ENCODE results near the gene TJP2.

DNA sequence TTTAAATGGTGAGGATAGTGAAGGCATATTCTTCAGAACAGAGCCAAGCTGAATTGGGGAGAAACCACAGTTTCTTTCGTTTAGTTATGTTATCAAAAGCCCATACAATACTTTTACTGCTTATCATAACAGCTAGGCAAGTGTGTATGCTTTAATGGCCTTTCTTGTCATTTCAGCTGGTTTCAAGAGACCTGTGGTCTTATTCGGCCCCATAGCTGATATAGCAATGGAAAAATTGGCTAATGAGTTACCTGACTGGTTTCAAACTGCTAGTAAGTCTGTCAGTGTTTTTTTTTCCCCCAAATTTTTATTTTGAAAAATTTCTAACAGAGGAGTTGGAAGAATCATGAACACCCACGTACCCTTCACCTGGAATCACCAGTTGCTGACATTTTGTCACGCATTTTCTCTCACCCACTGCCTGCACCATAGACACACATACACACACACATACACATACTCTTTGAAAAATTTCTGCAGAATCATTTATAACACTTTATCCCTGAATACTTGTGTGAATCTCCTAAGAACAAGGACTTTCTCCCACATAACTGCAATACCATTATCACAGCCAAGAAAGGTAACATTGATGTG is 63.7 kb downstream of the TJP2 start:
- no peak for TF ChIP-seq CTCF (conservative IDR thresholded peaks at IDR 0.05)
- no peak for TF ChIP-seq ZFX (IDR thresholded peaks at IDR 0.05)
